RPMI7951 (cell line): ENCODE results near the gene RHOJ. TPM values are rescaled to one million over a fixed set of nuclear protein-coding genes. Genes with fewer than 3 reads are reported as not detected.
"Not testable (repeated sequence)": the region's sequence is repeated elsewhere in the genome, so short reads cannot be mapped to it uniquely, and the experiment has no call there.

ENCODE experiments used
- DNase-seq: peaks from one replicate; pipeline ENCODE4 v3.0.0-alpha.2; 2012; ENCODE audit warnings: low read depth
- total RNA-seq: library from RNA; depleted of rRNA; stranded (reverse); fragments of >200 nt; shearing (Covaris generic); gene quantifications from 2 replicates; pipeline ENCODE4 v1.2.3, GENCODE V29; 2014; rRNA removed

The RHOJ gene
- total RNA-seq: 0.10 and 0.12 TPM in 2 replicates

DNA sequence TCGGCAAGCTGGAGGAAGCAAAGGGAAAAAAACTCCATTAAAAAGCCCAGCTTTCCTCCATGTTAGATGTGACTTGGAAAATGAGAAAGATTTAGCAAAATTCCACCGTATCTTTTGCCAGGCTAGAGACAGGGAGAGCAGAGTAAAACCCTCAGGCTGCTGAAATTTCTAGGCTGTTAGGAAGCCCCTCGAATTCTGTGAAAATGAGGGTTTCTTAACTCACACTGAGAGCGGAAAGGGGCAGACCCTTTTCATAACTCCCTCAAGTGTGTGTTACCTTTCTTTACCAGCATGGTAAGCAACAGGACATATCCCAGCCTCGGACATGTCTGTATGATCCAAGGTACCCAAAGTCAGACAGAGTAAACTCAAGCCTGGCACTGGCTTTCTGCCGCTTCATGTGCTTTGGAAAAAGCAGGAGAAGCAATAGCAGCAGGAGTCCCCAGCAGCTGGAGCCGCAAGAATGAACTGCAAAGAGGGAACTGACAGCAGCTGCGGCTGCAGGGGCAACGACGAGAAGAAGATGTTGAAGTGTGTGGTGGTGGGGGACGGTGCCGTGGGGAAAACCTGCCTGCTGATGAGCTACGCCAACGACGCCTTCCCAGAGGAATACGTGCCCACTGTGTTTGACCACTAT is at the start of gene RHOJ:
Gene RHOJ, plus strand, starts transcription at position 37 of the 637 bp plus-strand sequence. Its CDS starts 427 bp downstream, at position 464.
- peak; percentile 12 for DNase-seq

DNA sequence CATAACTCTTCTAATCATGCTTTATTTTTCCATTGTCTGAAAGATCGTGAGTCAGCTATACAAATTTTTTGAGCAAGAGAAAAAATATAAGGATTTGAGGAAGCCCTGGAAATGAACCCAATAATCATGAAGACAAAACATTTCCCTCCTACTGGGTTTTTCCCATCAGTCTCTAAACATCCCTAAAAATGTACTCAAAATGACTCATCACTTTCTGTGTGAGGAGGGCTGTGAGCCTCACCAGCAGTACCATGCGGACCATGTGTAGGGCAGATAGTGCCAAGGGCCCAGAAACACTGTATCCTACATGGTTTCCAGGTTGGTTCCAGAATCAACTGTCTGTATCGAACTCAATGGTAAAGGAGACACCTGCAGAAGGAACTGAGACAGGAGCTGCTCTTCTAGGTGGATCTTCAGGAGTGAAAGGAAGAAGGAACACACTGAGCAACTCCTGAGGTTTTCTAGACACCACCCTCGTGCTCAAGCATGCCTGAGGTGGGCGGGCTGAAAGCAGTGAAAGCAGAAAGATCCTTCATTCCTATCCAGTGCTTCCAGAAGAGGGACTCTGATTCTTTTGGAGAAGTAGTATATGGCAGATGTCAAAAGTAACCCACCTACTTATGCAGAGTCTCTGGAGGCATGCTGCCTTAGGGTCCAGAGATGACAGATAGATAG is 48.6 kb upstream of the RHOJ start:
- DNase-seq: no peak

DNA sequence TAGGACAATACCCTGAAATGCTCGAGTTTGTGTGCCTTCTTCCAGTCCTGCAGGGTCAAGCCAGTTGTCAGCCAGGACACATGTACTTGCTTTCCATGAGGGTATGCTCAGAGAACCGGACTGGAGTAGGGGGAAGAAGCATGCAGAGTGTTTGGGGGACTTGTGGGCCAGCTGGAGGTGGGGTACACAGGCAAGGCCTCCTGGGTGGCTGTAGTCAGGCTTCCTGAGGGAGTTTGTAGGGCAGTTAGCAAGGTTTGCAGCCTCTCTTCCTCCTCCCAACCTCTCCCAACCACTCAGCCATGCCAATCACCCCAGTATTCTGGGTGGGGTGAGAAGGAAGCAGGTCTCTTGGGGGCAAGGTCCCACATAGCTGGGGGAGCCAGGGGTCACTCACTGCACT is 47.0 kb upstream of the RHOJ start:
- no peak for DNase-seq

DNA sequence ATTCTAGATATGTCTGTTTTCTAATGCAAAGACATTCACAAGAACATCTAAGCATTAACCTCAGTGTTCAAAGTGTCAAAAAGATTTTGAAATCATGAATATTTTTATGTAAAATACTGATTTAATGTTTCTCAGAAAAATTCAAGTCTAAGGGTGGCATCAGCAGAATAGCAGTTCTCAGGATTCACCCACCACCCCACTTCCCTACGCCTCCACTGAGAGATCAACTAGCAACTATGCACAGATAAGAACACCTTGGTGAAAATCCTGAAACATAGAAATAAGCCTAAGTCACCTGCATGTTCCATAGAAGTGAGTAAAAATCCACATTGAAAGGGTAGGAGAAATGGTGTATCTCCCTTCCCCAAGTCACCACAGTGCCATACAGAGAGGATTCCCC is 40.9 kb upstream of the RHOJ start:
- DNase-seq: no peak

DNA sequence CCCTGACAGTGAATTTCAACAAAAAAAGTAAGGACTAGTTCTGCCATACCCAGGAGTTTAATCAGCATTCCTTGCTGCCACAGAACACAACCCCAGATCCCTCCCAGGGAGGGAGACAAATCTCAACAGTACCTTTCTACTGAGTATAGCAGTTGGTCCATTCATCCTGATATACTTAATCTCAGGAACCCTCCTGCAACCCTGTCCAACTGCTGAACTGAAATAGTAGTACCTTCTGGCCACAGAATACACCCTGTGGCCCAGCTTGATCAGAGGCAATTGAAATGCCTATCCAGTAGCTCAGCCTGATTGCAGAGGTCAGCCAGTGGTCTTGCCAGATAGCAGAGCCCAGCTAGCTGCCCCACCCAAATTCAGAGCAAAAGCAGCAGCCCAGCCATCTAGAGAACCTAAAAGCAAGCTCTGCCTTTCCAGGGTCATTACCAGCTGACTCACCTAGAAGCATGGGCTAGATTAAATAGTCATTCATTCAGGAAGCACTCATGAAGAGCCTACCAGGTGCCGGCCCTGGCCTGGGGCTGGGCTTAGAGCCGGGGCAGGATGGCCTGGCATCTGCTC is 40.0 kb upstream of the RHOJ start:
- no peak for DNase-seq

DNA sequence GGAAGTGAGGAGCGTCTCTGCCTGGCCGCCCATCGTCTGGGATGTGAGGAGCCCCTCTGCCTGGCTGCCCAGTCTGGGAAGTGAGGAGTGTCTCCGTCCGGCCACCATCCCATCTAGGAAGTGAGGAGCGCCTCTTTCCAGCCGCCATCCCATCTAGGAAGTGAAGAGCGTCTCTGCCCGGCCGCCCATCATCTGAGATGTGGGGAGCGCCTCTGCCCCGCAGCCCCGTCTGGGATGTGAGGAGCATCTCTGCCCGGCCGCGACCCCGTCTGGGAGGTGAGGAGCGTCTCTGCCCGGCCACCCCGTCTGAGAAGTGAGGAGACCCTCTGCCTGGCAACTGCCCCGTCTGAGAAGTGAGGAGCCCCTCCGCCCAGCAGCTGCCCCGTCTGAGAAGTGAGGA is 39.0 kb upstream of the RHOJ start:
- not testable (repeated sequence) for DNase-seq

DNA sequence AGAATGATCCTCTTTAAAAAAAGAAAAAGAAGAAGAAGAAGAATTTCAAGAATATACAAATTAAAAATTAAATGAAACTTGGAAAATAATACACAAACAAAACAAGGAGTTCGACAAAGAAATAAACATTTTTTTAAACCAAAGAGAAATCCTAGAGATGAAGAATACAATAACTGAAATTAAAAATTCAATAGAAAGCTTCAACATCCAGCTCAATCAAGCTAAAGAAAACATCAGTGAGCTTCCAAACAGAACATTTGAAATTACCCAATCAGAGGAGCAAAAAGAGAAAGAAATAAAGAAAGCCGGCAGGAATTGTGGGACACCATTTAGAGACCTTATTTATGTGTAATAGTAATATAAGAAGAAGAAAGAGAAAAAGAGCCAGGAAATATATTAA is 37.2 kb upstream of the RHOJ start:
- no peak for DNase-seq

DNA sequence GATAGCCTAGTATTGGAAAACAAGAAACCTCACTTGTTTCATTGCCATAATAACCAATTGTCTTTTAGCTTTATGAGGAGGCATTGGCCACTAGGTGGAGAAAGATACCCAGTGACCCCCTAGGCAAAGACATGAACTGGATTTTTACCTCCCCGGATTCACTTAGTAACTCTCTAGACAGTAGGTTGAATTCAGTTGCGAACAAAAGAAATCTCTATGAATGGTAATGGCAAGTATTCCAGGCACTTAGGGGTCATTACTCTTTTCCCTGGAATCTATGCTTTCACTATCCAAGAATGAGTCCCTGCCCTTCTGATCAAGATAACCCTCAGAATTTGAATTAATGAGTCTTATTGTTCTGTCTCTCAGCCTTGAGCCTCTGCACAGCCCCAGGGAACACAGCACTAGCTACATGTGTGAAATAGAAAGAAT is 29.5 kb upstream of the RHOJ start:
- peak; percentile 23 for DNase-seq

DNA sequence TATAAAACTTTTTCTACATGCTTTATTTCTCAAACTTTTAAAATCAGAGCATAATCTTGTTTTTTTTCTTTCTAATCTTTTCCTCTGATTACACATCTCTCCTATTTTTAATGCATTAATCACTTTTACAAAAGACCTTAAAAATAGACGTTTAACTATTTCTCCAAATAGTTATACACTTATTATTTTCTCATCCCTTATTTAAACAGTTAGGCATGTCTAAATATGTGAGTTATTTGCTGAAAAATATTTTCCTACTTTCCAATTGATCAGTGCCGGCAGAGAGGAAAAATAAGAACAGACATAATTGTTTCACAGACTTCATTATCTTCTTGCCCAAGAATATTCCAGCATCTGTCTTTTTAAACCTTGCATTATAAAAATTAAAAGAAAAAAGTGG is 28.7 kb upstream of the RHOJ start:
- DNase-seq: no peak

DNA sequence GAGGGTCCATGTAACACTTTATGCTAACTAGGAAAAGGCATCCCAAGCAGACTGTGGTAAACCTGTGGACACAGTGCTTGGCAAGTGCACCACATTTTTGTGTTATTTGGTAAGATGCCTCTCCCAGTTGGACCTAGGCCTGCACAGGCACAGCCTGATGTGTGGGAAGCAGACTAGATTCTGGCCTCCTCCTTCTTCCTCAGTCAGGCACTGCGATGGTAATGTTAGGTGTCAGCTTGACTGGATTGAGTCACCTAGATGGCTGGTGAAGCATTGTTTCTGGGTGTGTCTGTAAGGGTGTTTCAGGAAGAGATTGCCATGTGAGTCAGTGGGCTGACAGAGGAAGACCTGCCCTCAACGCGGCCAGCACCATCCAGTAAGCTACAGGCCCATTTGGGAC is 25.3 kb upstream of the RHOJ start:
- DNase-seq: no peak

DNA sequence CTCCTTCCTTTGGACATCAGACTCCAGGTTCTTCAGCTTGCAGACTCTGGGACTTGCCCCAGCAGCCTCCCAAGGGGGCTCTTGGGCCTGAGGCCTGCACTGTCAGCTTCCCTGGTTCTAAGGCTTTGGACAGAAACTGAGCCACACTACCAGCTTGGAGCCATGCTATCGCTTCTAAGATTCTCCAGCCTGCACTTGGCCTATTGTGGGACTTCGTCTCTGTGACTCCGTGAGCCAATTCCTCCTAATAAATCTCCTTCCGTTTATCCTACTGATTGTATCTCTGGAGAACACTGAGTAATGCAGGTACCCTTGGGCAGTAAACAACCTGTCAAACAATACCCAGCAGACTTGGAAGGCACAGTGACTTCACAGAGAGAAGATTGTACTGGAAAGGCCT is 24.9 kb upstream of the RHOJ start:
- DNase-seq: no peak

DNA sequence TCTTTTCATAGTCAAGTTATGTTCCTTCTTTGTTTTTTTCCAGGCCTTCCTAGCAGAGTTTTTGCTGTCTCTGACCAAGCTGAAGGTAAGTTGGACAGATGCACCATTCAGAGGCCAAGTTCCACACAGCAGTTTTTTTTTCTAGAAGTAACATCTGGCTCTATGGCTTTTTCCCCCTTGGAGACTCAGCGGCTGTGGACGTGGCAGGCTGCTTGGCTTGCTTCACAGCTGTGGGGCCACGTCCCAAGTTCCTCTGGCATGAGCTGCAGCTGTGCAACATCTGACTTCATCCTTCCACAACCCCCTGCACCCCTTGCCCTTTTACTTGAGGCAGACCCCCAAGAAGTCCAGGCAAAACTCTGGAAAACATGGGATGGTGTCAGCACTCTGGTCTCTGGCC is 24.2 kb upstream of the RHOJ start:
- no peak for DNase-seq

DNA sequence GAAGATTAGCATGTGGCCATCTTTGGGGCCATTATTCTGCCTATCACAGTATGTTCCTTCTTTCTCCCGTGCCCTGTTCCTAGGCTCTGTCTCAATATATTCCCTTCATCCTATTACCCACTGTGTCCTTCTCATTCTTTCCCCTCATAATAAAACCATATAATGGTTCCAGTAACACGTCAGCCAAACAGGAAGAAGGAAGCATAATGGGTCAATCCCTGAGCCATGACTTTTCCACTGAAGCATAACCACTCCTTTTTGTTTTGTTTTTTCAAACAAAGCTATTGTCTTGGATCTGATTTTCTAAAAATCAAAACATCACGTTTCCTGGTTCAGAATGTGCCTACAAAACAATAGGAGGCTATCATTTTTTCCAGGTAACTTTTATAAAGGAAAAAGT is 21.3 kb upstream of the RHOJ start:
- no peak for DNase-seq

DNA sequence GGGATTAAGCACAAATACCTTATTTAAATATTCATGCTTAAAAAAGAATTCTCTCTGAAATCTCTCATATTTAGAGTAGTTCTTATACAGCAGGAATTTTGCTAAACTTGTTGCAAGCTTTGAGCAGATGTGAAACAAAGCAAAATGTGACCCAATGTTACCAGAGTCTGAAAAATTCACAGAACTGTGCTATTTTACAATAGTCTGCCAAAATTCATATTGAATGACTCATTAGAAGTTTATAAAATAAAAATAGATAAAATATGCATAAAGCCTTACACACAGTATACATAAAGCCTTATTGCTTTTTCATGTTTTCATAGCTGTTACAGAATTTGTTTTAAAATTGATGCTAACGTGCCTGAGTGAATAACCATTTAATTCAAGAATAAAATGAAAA is 17.8 kb upstream of the RHOJ start:
- no peak for DNase-seq

DNA sequence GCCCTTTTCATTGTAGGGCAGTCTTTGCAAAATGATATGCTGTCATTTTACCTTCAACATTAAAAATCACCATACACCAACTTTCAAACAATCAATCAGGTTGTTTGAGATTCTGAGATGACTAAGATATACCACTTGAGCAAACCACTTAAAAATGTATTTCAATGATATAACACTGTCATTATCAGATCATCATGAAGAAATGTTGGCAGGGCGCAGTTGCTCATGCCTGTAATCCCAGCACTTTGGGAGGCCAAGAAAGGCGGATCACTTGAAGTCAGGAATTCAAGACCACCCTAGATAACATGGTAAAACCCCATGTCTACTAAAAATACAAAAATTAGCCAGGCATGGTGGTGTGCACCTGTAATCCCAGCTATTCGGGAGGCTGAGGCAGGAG is 13.0 kb upstream of the RHOJ start:
- DNase-seq: no peak

DNA sequence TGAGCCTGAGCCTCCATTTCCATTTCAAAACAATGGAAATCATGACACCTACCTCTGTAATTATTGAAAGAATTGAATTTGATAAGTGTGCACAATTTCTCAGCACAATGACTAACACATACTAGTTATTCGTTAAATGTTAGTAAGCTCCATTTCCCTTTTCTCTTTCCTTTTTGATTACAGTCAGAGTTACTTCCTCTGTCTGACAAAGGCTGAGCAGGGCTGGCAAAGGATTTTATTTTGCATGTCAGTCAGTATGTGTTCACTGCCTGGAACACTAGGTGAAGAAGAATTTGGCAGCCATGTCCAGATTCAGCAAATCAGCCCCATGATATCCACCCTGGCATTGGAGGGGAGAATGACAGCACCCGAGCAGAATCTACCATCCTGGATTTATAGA is 12.2 kb upstream of the RHOJ start:
- DNase-seq: no peak

DNA sequence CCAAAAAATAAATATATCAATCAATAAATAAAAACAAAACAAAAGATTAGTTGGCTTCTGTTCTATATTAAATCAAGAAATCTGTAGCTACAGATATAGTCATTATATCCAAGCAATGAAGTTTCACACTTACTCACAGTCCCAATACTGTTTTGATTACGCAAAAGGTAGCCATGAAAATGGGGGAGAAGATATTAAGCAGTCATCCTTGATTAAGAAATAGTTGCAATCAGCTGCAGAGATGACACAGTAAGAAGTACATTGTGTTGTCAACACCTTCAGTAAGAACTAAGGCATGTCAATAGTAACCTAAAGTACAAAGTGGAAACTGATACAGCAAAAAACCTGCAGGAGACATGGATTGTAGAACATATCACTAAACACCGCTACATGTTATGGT is 11.0 kb upstream of the RHOJ start:
- DNase-seq: no peak

DNA sequence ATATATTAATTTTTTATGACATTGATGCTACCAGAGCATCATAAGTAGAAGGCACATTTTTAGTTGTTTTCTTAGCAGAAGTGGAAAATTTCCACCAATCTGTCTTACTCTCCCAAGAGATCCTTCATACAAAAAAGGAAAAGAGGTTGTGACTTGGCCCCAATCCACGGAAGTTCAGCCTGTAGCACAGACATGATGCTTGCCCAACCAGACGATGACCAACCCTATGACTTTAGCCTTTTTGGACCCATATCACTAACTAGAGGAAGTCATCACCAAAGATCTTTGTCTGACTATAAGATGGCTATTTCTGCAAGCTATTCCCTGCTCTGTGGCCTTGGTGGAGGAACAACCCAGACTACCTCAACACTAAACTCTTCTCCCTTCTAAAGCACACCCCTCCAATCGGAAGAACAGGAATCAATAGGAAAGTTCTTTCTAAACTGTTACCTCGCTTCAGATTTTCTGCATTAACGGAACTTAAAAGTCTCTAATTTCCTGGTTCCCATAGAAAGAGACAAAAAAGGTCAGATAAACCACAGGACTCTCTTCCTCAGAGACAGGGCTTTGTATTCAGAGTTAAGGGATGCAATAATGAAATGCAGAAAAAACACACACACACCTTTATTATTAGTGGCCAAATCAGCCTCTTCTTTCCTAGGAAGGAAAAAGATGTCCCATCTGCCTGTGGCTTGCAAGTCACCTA is 4.1 kb upstream of the RHOJ start:
- no peak for DNase-seq

DNA sequence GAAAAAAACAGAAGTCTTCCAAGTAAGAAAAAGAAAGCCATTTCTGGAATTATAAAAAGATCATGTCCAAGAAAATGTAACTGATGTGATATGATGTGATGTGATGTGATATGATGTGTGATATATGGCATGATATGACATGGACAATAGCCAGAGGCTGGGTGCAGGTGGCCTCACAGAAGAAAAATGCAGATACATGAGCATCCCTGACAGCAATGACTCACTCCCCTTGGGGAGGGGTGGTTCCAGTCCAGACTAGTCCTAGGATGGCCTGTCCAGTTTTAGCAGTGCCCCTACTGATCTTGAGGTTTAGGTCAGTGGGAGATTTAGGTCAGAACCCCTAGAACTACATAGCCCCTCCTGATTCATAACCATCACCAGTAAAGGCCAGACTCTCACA is 3.5 kb upstream of the RHOJ start:
- no peak for DNase-seq

DNA sequence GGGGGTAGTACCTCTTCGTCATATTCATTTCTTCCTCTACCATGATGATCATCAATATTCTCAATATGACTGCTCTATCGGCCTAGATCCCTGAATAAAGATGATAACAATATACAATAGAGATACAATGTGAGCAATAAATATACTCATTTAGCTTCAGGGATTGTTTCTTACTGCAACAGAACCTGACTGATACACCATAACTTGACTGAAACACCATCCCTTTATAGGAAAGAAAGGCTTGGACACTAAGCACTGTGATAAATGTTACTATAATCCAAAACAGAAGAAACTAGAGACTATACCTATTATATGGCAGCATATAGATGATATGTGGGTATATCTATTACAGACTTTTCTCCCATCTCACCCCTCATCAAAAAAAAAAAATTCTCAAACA is 1.2 kb upstream of the RHOJ start:
- DNase-seq: no peak

DNA sequence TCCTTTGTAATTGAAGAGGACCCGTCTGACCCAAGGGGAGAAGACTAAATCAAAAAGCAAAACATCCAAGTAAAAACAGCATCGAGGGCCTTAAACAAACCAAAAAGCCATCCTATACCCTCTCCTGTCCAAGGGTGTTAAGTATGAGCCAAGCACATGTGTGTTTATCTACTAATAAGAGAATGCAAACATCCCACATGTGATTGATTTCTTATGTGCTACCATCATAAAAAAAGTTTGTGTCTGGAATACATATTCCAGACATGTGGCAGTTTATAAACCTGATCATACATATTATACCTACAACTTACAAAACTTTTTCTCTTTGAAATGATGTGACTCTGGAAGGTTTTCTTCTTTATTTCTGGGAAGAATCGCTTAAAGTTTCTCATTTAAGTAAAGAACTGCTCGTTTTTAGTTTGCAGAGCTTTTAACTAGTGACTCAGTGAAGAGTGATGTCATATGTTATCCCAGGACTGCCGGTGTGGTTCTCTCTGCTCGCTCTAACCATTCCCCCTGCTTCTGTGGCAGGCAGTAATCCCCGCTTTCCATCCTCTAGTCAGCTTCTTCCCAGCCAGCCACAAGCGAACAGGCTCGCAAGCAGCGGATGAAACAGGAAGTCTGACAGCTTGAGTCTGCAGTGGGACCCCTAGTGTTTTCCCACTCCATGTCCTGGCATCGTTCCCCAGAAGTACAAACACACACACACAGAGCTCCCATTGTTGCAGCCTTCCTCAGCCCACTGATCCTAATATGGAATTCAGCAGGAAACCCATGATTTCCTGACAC is 431 bp upstream of the RHOJ start:
- DNase-seq: peak; percentile 81

DNA sequence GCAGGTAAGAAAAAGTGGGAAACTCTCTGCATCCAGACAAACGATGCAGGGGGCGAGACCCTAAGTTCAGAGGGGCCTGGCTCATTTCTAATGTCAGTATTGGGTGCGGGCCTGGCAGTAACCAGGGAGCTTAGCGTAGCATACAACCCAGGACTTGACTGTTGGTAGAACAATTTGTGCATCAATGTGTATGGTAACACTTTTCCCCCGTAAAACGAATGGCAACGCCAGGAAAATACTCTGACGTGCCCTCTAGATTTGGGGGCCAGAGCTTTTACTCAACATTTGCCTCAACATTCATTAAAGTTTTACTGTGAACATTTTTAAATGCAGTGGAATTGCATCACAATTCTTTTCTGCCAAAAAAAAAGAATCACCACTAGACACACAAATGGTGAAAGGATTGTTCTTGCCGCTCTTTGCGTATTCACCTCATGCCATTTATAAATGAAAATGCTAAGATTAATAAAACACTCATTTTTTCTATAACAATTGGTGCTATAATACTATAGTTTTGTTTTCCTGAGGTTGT is 867 bp downstream of the RHOJ start:
- no peak for DNase-seq
